ENCODE data around the gene TMEM87A.

TMEM87A gene

DNA sequence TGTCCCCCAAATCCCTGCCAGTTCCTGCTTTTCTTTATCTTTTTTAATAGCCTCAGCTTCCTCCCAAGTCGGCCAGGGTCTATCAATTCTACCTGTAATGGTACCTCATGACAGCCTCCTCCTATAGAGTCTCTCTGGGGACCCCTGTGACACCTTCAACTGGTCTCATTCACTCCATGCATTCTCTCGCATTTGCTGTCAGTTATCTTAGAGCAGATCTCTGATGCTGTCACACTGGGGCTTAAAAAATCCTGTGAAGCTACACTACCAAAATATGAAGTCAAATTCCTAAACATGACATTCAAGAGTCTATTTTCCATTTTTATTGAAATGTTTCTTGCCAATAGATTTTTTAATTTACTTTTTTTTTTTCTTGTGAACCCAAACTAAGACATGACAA lies 70.6 kb downstream of the TMEM87A start:
- no peak for DNase-seq (ENCODE audit: low spot score)

DNA sequence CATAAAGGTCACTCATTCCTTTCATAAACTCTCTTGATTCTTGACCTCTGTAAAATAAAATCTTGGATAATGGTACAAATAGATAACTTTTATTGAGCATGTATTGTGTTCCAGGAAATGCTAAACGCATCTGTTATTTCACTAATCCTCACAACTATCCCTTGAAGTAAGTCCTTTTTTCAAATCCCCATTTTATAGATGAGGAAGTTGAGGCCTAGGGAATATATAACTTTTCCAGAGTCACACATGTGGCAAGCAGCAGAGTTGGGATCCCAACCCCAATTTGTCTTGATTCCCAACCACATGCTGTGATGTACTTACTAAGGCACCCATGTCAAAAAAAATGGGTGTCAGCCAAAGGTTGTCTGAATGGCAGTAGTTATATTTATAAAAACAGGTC lies 71.4 kb downstream of the TMEM87A start:
- no peak for DNase-seq (ENCODE audit: low spot score)

DNA sequence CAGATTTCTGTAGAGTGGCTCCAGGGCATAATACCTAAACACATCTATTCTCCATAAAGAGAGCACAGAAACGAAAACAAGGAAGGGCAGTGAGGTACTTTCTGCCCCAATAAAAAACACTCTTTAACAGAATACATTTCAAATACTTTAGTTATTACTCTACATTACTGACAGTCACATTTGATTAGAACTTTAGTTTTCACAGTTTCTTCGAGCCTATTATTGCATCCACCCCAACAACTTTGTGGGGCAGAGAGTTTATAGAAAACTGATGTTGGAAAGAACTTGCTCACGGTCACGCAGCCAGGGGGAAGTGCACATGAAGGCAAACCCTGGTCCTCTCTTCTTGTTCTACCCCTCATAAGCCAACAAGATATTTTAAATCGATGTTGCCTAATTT lies 74.1 kb downstream of the TMEM87A start:
- no peak for DNase-seq (ENCODE audit: low spot score)

DNA sequence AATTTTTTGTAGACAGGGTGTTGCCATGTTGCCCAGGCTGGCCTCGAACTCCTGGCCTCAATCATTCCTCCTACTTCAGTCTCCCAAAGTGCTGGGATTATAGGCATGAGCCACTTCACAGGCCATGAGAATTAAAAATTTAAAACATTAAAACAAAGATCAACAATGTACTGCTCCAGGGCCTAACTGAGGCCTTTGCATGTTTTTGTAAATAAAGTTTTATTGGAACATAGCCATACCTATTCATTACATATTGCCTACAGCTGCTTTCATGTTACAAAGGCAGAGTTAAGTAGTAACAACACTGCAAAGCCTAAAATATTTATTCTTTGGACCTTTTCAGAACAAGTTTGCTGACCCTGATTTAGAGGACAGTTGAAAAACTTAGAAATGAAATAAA lies 74.7 kb downstream of the TMEM87A start:
- no peak for DNase-seq (ENCODE audit: low spot score)

DNA sequence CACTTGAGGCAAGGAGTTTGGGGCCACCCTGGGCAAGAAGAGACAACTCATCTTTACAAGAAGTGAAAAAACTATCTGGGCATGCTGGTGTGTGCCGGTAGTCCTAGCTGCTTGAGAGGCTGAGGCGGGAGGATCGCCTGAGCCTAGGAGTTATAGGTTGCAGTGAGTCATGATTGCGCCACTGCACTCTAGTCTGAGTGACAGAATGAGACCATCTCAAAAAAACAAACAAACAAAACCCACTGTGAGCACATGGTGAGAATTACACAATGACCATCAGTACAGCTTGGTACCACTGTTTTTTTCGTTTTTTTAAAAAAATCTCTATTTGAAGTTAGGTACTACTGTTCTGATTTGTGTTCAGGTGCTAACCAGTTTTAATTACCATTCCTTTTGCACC lies 78.7 kb downstream of the TMEM87A start:
- DNase-seq (ENCODE audit: low spot score), result no peak

DNA sequence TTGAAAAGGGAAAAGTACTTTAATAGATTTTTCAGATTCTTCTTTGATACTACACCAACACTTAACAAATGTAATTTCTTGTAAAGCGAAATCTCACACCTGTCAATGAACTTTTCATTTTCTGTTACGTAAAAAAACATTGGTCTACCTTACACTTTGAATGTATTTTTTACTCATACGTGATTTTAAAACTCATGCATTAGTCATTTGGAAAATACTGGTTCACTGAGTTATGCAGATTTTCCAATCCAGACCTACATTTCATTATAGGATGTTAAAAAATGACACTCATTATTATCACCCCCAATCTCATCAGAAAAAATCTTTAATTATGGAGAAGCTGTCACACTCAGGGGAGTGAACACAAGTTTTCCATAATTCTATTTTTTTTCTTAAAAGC lies 79.8 kb downstream of the TMEM87A start:
- no peak for DNase-seq (ENCODE audit: low spot score)

DNA sequence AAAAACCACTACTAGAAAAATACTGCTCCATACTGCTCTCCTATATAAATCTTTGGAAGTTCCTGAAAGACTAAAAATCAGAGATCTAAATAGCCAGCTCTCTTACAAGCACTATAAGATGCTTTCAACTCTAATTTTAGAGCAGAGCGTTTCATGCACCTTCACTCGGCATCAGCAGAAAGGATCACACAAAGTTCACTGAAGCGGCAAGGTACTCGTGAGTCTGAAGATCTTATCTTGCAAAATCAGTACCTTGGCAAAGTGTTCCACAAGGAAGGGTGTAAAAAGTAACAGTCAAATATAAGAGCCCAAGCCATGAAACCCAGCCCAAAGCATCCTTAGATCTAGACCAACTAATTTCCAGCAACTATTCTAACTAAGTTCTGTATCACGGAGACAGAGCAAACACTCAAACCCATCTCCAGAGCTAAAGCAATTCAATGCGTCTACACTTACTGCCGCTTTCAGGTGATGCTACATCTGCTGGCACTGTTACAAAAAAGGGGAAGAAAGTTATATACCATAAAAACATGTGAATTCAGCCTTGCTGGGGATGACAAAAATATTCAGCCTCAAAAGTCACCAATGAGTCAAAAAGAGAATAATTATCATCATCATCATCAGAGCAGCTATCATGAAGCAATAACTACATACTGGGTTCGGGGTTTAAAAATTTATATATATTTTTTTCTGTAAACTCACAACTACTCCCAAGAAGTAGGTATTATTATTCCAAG lies 81.5 kb downstream of the TMEM87A start:
- no peak for DNase-seq (ENCODE audit: low spot score)

DNA sequence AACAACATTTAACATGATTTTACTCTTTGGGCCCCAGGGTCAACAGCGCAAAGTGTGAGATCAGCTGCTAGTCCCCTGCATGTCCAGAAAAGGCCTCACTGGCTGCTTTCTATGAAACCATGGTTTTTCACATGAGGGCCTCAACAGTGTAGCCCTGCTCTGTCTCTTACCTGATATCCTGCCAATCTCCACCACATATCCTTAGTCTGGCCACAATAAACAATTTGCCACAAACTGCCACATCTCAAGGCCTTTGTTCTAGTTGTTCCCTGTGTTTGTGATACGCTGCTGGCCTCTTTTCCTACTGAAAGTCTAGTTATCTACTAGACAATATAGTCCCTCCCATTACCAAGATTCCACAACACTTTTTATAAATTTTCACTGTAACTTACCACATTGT lies 82.9 kb downstream of the TMEM87A start:
- DNase-seq (ENCODE audit: low spot score), result no peak

DNA sequence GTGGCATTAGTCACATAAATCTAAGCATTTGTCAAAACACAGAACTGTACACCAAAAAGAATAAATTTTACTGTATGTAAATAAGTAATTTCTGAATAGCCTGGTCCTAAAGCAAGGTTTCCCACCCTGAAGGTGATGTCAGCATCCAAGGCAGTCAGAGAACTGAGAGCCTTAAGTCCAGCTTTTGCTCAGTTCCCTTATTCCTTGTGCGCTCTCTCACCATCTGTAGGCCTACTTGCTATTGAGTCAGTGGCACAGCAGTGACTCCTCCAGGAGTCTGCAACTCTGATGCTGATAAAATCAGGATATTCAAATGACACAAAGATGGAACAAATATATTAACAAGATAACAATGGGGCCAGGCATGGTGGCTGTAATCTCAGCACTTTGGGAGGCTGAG lies 87.4 kb downstream of the TMEM87A start:
- DNase-seq (ENCODE audit: low spot score), result no peak

DNA sequence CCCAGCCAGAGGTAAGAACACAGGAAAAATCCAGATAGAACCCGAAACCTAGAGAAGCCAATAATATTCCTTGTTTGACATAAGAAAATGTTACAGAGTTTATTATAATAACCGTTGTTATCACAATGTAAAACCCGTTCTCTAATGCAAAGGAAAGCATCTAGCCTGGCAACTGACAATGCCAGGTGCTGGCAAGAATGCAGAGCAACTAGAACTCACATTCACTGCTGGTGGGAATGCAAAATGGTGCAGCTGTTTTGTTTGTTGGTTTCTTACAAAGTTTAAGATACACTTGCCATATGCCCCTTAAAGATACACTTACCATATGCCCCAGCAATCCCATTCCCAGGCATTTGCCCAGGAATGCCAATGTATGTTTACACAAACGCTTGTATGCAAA lies 88.5 kb downstream of the TMEM87A start:
- no peak for DNase-seq (ENCODE audit: low spot score)

DNA sequence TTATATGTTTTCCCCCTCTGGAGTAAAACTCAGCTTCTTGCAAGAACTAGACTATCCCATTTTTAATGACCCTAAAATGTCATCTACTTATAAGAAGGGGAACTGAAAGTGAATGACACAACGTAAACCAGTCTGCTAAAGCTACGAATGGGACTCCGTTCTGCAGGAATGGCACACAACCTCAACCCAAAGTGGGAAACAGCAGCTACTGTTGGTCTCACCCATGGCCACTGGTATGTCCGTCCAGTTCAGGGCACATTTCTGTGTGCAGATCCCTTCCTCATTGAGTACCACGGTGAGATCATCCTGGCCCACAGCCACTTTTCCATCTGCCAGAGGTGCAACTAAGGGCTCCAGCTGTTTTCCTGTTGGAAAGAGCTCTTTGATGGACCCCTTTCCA lies 88.9 kb downstream of the TMEM87A start:
- DNase-seq (ENCODE audit: low spot score), result no peak

DNA sequence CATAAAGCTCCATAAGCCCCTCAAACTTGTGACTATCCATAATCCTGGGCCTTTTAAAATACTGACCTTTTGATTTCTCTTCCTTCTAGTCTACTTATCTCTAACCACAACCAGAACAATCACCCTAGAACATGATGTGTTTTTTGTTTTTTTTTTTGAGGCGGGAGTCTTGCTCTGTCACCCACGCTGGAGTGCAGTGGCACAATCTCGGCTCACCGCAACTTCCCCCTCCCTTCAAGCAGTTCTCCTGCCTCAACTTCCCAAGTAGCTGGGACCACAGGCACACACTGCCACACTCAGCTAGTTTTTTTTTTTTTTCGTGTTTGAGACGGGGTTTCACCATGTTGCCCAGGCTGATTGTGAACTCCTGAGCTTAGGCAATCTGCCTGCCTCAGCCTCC lies 90.3 kb downstream of the TMEM87A start:
- DNase-seq (ENCODE audit: low spot score), result no peak

DNA sequence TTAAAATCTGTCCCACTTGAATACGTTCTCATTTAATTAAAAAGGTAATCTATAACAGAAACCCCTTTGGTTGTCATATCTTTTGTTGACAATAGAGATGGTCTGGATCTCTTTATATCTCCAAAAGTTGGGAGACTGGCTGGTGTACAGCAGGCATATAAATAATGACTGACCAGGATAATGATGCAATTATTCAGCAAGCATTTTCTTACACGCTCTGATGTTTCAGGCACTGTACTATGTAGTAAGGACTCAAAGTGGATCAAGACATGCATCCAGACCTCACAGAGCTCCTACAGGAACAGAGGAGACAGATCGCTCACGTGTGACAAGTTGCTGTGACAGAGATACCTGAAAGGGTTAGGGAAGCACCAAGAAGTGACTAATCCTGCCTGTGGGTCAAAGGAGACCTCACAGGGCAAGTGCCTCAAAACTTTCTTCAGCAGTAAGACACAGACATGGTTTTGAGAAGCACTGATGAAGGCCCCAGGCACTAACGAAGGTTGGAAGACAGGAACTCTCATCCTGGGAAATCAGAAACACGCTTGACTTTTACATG lies 90.8 kb downstream of the TMEM87A start:
- DNase-seq (ENCODE audit: low spot score), result no peak

DNA sequence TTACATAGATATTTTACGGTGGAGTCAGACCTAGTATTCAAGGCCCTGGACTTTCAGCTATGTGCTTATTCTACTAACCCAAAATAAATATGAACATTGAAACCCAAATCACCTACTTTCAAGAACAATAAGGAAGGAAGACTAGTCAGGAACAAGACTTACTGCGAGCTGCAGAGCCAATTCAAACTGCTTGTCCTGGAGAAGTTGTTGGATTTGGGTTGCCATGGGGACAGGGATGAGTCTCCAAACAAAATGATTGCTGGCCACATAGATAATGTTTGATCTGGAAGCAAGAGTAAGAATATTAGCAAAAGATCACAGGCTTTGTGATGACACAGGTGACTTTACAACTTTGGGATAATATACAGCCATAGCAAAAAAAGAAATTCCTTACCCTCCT lies 95.2 kb downstream of the TMEM87A start:
- DNase-seq (ENCODE audit: low spot score), result no peak

DNA sequence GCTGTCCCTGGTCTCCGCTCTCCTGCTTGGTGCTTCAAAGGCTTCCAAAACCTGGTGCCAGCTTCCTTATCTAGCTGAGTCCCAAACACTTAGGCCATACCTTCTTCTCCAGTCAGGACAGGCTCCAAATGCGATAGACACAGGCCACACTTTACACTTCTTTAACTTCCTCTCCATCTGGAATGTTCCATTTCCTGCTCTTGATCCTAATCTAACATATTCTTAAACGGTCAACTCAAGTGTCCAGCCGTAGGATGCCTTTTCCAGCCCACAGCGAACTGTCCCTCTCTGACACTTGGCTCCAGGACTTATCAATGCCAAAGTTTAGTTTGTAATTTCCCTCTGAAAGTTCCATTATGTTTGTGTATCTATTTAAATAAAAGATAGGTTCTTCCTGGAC lies 97.6 kb downstream of the TMEM87A start:
- no peak for DNase-seq (ENCODE audit: low spot score)

DNA sequence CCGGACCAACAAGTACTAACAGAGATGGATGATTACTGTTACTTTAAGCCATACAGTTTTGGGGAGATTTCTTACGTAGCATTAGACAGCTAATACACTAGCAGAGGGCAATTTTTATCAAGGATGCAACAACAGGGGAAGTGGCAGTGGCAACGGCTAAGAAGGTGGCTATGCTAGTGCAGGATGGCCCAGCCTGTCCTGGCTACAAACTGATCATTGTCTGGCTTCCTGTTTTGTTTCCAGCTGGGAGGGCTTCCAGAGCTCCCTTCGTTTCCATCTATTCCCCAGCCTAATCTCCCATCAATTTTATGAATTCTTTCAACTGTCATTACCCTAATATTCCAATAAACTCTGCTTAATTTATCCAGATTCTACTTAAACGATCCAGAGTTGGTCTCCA lies 100.8 kb downstream of the TMEM87A start:
- DNase-seq (ENCODE audit: low spot score), result no peak

DNA sequence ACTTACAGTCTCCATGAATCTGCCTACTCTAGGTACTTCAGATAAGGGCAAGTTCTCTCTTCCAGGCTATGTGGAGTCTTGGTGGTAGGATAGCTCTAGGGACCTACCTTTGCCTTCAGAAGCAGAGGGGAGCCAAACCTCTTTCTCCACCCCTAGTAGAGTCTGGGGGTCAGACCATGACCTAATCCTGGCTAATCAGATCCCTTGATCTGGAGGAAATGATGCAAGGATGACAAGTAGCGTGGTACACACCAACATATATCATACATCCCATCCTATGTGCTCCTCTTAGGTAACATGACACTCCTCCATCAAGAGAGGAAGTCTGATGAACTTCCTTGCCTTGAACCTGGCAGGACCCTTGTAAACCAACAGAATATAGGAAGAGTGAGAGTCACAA lies 101.4 kb downstream of the TMEM87A start:
- DNase-seq (ENCODE audit: low spot score), result no peak

DNA sequence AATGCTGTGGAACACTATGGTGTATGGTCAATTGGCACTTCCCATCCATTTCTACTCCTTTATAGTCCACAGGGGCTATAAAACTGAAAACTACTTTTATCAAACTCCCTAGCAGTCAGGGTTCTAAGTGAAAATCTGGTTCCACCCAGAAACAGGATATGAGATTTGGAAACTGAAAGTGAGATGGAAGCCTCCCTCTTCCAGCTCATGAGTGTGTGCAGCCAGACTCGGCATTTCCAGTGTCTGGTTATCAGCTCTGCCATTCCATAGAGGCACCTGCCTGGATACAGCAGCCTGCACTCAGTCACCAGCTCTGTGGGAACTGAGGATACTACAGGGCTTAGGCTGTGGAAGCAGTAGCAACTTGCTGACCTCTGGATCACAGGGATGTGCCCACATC lies 102.1 kb downstream of the TMEM87A start:
- no peak for DNase-seq (ENCODE audit: low spot score)

DNA sequence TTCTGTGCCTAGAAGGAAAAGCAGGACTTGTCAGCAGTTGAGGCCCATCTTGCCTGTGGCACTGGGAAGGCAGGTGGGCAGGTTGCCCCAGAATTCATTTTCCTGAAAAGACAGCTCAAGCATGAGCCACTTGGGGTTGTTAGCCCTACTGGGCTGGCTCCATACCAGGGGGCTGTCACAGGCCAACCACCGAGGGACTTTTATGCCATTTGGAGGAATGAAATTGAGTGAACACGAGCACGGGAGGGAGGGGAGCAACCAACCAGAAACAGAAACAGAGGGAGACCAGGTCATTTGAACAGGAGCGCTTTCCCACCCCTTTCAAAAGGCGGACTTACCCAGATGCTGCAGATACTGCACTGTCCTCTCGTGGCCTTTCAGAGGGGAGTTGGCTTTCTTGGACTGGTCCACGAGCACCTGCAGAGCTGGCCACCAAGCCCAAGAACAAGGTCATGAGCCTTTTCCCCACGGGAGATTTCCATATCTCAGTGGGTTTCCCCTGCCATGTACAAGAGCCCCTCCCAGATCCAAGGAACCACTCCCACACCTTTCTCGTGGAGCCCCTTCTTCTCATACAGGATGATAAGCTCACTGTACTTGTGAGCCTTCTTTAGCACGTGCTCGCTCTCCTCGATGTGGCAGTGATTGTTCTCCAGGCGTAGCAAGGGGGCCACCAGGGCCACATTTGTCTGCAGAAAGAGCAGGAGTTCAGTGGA lies 106.8 kb downstream of the TMEM87A start:
- no peak for DNase-seq (ENCODE audit: low spot score)

DNA sequence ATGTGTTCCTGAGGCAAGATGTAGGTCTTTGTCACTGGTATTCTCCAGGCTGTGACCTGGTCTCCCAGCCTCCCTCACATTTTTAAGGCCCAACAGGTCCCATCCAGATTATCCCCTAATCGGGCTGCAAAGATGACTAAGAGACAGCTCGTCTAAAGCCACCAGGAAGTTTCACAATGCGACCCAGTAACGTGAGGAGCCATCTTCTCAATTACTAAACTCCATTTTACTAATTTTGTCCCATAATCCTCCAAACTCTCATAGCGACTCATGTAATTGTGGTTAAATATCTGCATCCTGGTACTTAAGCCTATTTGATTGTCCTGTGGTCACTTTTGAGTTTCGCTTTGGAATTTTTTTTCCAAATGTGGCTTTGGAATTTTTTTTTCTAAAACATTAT lies 108.1 kb downstream of the TMEM87A start:
- no peak for DNase-seq (ENCODE audit: low spot score)

DNA sequence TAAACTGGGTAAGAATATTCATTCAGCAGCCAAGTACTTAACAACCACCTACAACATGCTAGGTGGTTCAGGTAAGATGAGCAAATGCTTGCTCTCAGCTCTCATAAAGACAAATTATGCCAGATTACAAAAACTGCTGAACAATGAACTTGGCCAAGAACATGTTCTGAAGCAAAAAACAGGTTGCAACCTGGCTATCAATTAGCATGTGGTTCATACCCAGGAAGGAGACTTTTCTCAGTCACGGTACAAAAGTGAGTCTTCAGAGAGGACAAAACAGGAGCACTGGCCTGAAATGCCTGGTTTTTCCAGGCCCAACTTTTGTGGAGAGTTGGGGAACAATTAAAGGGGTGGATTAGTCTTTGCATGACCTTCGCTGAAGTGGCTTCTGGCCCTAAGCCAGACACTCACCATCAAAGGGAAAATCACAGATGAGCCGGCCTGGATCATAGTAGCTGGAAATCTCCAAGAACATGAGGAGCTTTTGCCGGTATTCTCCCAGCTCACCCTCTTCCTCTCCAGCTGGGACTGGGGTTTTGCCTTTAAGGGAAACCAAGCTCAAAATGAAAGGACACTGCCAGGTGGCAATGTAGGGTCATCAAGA lies 109.2 kb downstream of the TMEM87A start:
- DNase-seq (ENCODE audit: low spot score), result no peak

DNA sequence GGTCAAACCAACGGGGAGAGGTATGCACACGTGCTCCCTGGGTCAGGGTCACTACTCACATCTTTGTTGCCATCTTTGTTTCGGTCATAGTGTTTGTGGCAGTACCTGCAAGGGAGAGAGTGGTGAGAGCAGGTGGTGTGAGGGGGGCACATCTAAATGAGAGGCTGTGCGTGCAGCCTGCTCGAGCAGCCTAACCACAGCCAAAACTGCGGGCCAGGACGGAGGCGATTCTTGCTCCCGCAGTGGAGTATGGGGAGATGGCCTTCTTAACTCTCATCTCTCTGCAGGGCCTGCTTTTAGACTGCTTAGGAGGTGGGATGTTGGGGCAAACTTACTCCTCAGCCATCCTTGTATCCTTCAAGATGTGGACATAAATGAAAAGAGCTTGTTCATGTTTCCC lies 109.9 kb downstream of the TMEM87A start:
- DNase-seq (ENCODE audit: low spot score), result no peak
